ENCODE data around the gene NDUFA8.

NDUFA8 gene

GRCh38 chr9:122173670-122174069 is 14.1 kb upstream of the NDUFA8 start:
- no peak for DNase-seq (ENCODE audit: low read depth)
- TF ChIP-seq, protein P1, sequence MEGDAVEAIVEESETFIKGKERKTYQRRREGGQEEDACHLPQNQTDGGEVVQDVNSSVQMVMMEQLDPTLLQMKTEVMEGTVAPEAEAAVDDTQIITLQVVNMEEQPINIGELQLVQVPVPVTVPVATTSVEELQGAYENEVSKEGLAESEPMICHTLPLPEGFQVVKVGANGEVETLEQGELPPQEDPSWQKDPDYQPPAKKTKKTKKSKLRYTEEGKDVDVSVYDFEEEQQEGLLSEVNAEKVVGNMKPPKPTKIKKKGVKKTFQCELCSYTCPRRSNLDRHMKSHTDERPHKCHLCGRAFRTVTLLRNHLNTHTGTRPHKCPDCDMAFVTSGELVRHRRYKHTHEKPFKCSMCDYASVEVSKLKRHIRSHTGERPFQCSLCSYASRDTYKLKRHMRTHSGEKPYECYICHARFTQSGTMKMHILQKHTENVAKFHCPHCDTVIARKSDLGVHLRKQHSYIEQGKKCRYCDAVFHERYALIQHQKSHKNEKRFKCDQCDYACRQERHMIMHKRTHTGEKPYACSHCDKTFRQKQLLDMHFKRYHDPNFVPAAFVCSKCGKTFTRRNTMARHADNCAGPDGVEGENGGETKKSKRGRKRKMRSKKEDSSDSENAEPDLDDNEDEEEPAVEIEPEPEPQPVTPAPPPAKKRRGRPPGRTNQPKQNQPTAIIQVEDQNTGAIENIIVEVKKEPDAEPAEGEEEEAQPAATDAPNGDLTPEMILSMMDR (IDR thresholded peaks at IDR 0.05; ENCODE audit: low read depth, low read length, missing control alignments): no peak
- H3K4me3 ChIP-seq (ENCODE audit: low read depth, low read length): no peak overlapping the region

- TF ChIP-seq, protein P1 (IDR thresholded peaks at IDR 0.05; ENCODE audit: low read depth, low read length, missing control alignments): no peak
- DNase-seq (ENCODE audit: low read depth): no peak
- no peak overlapping the region for H3K4me3 ChIP-seq (ENCODE audit: low read depth, low read length)
Observed at GRCh38 chr9:122172131-122172530, 12.6 kb upstream of the NDUFA8 start.

DNA sequence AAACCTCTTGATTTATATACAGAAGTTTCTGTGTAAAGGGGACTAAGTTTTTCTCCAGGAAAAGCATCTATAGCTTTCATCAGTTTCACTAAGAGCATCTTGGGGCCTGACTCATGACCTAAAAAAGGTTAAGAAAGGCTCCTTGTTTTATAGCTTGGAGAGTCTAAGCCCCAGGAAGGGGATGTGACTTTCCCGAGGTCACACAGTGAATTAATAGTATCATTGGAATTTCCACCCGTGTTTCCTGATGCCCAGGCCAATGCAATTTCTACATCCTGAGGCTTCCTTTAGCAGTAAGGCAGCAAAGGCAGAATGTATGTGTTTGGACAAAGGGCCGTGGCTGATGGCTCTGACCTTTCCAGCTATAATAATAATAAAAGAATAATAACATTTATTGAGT is 8.8 kb upstream of the NDUFA8 start:
- TF ChIP-seq, protein P1 (IDR thresholded peaks at IDR 0.05; ENCODE audit: low read depth, low read length, missing control alignments): no peak
- no peak overlapping the region for H3K4me3 ChIP-seq (ENCODE audit: low read depth, low read length)
- DNase-seq (ENCODE audit: low read depth): no peak

GRCh38 chr9:122164286-122164685 is 4.7 kb upstream of the NDUFA8 start:
- no peak overlapping the region for H3K4me3 ChIP-seq (ENCODE audit: low read depth, low read length)
- TF ChIP-seq, protein P1 (IDR thresholded peaks at IDR 0.05; ENCODE audit: low read depth, low read length, missing control alignments): no peak
- DNase-seq (ENCODE audit: low read depth): no peak

- DNase-seq (ENCODE audit: low read depth): no peak
- TF ChIP-seq, protein P1 (IDR thresholded peaks at IDR 0.05; ENCODE audit: low read depth, low read length, missing control alignments): no peak
- H3K4me3 ChIP-seq (ENCODE audit: low read depth, low read length): no peak overlapping the region
Observed at GRCh38 chr9:122162415-122162814, 2.8 kb upstream of the NDUFA8 start.

DNA sequence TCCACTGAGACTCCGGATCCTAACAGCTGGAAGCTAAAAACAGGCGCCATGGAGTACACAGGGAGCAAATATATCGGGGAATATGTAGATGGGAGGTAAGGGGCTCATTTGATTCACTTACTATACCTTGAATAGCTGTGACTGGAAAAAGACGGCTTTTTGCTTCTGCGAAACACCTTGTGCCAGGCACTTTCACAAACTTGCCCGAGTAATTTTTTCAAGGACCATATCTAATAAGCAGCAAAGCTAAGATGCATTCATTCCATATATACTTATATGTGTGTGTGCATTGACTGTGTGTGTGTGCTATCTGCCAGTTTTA is 307 bp upstream of the NDUFA8 start:
- DNase-seq (ENCODE audit: low read depth): no peak
- TF ChIP-seq, protein P1 (IDR thresholded peaks at IDR 0.05; ENCODE audit: low read depth, low read length, missing control alignments): no peak
- peak overlapping the region; percentile 37 for H3K4me3 ChIP-seq (ENCODE audit: low read depth, low read length)

DNA sequence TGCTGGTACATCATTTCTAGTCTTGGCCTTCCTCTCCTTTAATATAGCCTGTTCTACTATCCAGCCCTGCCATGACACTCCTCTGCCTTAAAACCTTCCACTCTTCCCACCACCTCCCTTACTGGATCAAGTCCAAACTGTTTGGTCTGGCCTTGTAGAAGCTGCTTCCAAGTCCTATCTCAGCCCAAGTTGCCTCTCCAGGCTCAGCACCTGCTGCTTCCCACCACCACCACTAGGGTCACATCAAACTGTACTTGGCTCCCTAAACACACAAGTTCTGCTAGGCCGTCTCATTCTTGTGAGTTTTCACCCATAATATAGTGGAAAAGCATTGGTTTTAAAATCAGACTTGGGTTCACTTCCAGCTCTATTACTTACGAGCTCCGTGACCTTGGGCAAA is 1.4 kb downstream of the NDUFA8 start:
- peak; percentile 31 for DNase-seq (ENCODE audit: low read depth)
- H3K4me3 ChIP-seq (ENCODE audit: low read depth, low read length): no peak overlapping the region
- TF ChIP-seq, protein P1 (IDR thresholded peaks at IDR 0.05; ENCODE audit: low read depth, low read length, missing control alignments): peak; percentile 83
